Raji (cell line): Measurements from ENCODE around the gene TAS2R16.

ENCODE experiments used
- POLR2A ChIP-seq: IDR thresholded peaks from 2 replicates; pipeline ENCODE4 v1.6.1; 2011; ENCODE audit warnings: low read depth, low read length, control low read depth; ENCODE audit not compliant: insufficient read depth

TAS2R16 gene

GRCh38 chr7:122995600-122995999 is at the start of gene TAS2R16:
TAS2R16 (minus strand) TSS chr7:122995700; CDS start chr7:122995634, 66 bp downstream.
- TF ChIP-seq POLR2A, result no peak

DNA sequence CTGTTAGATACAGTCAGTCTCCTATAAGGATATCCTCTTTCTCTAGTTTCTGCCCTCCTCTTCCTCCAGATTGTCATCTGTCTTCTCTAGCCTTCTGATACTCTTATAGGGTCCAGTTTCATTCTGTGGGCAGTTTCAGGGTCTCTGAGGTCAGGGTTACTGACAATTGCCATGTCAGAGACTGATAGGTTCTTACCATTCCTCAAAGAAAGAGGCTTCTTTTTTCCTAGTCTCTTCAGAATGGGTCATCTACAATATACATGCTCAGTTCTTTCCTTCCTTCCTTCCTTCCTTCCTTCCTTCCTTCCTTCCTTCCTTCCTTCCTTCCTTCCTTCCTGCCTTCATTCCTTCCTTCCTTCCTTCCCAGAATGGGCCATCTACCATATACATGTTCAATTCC is 48.1 kb upstream of the TAS2R16 start:
- TF ChIP-seq POLR2A, result no peak

DNA sequence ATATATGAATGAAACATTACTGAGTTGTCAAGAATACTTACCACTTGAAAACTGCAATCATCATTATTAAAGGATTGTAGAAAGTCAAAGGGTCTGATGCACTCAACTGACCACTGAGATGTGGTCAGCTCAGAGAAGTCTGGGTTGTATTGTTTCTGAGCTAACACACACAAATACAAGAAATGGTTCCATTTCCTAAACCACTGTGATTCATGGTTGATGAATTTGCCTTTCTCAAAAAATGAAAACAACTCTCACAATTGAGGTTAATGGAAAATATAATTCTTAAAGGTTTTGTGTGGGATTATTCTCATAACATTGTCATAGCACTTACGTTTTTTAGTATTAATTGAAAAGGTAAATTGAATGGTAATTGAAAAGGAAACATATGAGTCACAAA is 45.6 kb upstream of the TAS2R16 start:
- no peak for TF ChIP-seq POLR2A

GRCh38 chr7:123039269-123039668 is 43.8 kb upstream of the TAS2R16 start:
- TF ChIP-seq POLR2A, result no peak

- TF ChIP-seq POLR2A, result no peak
These were observed 38.6 kb upstream of the TAS2R16 start for GRCh38 chr7:123034106-123034505.

GRCh38 chr7:123030631-123031030 is 35.1 kb upstream of the TAS2R16 start:
- TF ChIP-seq POLR2A, result no peak

DNA sequence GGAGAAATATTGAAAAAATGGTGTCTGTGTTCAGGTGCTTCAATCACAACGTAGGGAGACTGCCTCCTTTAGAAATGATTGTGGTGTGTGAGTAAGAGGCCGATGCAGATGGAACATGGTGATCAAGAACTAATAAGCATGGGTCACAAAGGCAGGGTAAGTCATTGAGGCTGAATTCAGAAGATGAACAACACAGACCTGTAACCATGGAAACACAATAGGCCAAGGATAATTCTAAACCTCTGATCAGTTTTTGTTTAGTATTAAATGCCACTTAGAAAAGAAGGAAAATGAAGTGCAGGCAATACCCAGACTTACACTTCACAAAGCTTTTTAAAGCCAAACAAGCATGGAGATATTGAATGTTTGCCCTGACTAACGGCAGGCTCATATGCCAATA is 32.8 kb upstream of the TAS2R16 start:
- no peak for TF ChIP-seq POLR2A

DNA sequence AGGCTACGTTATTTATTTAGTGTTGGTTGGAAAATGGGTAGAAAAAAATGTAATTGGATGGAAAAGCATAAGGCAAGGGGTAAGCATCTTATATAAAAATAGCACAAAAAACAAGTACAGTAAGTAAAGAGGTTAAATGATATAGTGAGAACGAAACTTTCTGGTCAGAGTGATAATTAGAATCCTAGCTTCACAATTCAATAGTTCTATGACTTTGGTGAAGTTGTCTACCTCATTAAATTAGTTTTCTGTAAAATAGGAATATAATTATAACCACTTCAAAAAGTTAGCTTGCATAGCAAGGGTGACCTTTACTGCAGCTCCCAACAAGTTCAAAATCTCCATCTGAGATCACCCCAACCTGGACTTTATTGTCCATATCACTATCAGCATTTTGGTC is 30.8 kb upstream of the TAS2R16 start:
- TF ChIP-seq POLR2A, result no peak

- TF ChIP-seq POLR2A, result no peak
These were observed 29.7 kb upstream of the TAS2R16 start for GRCh38 chr7:123024989-123025758.

DNA sequence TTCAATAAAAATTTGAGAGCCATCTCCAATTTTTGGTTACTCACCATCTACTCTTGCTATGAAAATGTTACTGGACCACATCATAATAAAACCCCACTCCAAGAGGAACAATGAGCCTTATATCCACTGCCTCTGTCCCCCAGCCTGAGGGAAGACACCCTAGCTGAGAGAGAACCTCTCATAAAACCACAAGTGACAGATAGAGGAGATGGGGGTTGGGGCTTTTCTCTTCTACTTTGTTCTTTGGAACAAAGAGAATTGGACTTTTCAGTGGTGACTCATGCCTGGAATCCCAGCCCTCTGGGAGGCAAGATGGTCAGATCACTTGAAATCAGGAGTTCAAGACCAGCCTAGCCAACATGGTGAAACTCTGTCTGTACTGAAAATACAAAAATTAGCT is 27.6 kb upstream of the TAS2R16 start:
- TF ChIP-seq POLR2A, result no peak

- no peak for TF ChIP-seq POLR2A
These were observed 27.1 kb upstream of the TAS2R16 start for GRCh38 chr7:123022576-123022975.

DNA sequence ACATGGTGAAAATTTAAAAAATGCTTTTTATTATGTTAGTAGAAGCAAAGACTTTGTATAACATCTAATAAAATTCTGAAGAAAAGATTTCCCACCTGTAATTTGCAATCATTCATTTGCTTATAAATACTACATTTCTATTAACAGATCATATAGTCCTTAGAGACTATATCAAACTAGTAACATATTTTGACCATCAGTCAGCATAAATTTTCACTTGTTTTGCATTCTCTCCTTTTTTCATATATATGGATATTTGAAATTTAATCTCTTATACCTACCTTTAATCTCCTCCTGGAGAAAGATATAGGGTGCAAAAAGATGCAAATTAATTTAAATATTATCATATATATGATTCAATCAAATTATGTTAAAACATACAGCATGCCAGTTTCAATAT is 16.9 kb upstream of the TAS2R16 start:
- no peak for TF ChIP-seq POLR2A

DNA sequence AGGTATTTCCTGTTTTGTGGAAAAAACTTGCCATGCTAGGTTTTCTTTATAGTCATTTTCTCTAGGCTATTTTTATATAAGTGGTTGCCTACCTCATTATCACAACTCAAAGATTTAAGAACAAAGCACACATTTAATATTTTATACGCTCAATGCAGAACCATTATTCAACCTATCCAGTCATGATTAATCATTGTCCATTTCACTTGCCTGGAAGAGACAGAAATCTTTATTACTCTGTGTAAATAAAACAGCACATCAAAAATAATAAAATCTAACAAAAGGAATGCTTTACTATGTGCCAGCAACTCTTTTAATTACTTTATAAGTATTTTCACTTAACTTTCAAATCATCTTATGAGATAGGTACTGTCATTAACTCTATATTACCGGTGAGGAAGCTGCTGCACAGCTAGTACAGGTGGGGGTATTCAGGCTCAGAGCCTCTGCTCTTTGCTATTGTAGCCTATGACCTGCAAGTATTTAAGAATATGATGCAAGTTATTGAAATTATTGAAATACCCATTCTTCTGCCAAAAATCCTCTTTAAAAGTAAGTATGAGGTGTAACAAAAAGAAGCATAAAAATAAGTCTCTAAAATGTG is 16.4 kb upstream of the TAS2R16 start:
- TF ChIP-seq POLR2A, result no peak

DNA sequence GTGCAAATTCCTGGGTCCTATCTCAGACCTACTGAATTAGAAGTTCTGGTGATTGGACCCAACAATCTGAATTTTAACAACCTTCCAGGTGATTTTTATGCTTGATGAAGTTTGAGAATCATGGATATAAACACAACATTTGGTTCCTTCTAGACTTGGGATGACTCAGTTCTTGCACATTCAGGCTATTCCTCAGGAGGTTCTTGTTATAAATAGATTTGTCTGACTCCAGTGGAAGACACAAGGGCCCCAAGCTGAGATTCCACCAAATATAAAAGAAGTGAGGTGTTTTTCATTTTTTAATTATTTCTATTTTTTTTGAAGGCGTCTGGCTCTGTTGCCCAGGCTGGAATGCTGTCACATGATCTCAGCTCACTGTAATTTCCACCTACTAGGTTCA is 9.4 kb upstream of the TAS2R16 start:
- TF ChIP-seq POLR2A, result no peak

GRCh38 chr7:123003539-123004126 is 8.1 kb upstream of the TAS2R16 start:
- TF ChIP-seq POLR2A, result no peak

DNA sequence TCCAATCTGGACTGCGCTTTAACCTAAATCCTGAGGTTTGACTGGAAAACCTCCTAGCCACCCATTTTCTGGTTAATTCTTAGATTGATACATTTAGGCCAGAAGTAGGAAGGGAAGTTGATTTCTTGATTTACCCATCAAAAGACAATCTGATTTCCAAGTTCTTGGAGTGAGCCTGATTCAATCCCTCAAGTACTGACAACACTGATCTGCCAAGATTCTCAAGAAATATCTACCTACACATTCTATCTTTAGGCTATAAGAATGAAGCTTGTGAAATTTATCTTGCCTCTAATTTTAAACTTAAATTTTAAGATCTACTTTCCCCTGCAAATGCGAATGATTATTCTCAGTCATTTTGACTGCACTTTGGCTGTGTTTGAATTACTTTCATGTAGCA is 5.9 kb downstream of the TAS2R16 start:
- no peak for TF ChIP-seq POLR2A
